ENCODE measurements around the gene RND2.
"Not testable (repeated sequence)": the region's sequence is repeated elsewhere in the genome, so short reads cannot be mapped to it uniquely, and the experiment has no call there.

RND2 gene, protein sequence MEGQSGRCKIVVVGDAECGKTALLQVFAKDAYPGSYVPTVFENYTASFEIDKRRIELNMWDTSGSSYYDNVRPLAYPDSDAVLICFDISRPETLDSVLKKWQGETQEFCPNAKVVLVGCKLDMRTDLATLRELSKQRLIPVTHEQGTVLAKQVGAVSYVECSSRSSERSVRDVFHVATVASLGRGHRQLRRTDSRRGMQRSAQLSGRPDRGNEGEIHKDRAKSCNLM

GRCh38 chr17:43024407-43025289, at the start of gene RND2:
Gene RND2 (plus strand): TSS chr17:43025231. CDS start chr17:43025348, 117 bp downstream.
- no peaks in the 10 kb centered on the region for H3K79me2 ChIP-seq
- peak; percentile 82 for TF ChIP-seq CTCF (IDR thresholded peaks at IDR 0.05)
- peak within 1 kb of the TSS; percentile 99 for H3K4me2 ChIP-seq (ENCODE audit: low read length)
- H3K27ac ChIP-seq, result peak within 1 kb of the TSS; percentile 73
- peak within 1 kb of the TSS; percentile 95 for H2AFZ ChIP-seq
- no peak within 1 kb of the TSS for H3K9ac ChIP-seq
- H3K27me3 ChIP-seq (ENCODE audit: control insufficient read depth, insufficient read depth, low read length), result no peaks in the 10 kb centered on the region
- no peaks in the 10 kb centered on the region for H3K4me1 ChIP-seq
- no peaks in the 10 kb centered on the region for H3K9me3 ChIP-seq (ENCODE audit: control insufficient read depth, low read length)
- H3K4me3 ChIP-seq (ENCODE audit: low read depth, low read length), result peak within 1 kb of the TSS; percentile 83
- no peaks in the 10 kb centered on the region for H3K36me3 ChIP-seq (ENCODE audit: control insufficient read depth, insufficient read depth, low read length)

- H3K36me3 ChIP-seq (ENCODE audit: control insufficient read depth, insufficient read depth, low read length), result no peaks in the 10 kb centered on the region
- H3K9me3 ChIP-seq (ENCODE audit: control insufficient read depth, low read length), result no peaks in the 10 kb centered on the region
- no peak overlapping the region for H3K27ac ChIP-seq
- no peak overlapping the region for H2AFZ ChIP-seq
- H3K27me3 ChIP-seq (ENCODE audit: control insufficient read depth, insufficient read depth, low read length), result no peaks in the 10 kb centered on the region
- no peak overlapping the region for H3K9ac ChIP-seq
- no peak overlapping the region for H3K4me3 ChIP-seq (ENCODE audit: low read depth, low read length)
- no peaks in the 10 kb centered on the region for H3K79me2 ChIP-seq
- H3K4me1 ChIP-seq, result no peaks in the 10 kb centered on the region
- H3K4me2 ChIP-seq (ENCODE audit: low read length), result no peak overlapping the region
- TF ChIP-seq CTCF (IDR thresholded peaks at IDR 0.05), result no peak
Measured at GRCh38 chr17:42975265-42975664, 49.8 kb upstream of the RND2 start.

DNA sequence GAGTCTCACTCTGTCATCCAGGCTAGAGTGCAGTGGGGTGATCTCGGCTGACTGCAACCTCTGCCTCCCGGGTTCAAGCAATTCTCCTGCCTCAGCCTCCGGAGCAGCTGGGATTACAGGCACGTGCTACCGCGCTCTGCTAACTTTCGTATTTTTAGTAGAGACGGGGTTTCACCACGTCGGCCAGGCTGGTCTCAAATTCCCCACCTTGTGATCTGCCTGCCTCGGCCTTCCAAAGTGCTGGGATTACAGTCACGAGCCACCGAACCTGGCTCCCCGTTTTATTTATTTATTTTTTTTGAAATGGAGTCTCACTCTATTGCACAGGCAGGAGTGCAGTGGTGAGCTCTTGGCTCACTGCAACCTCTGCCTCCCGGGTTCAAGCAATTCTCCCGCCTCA, 49.3 kb upstream of the RND2 start:
- not testable (repeated sequence) for H3K9ac ChIP-seq; H3K27me3 ChIP-seq (ENCODE audit: control insufficient read depth, insufficient read depth, low read length); H3K36me3 ChIP-seq (ENCODE audit: control insufficient read depth, insufficient read depth, low read length)

GRCh38 chr17:42979511-42980273, 45.3 kb upstream of the RND2 start, which contains the start of gene PTGES3L:
Gene PTGES3L (minus strand): TSS chr17:42980080. CDS start chr17:42980053, 27 bp downstream.
- peak within 1 kb of the TSS; percentile 85 for H3K27ac ChIP-seq
- peaks cover 3% of the 10 kb centered on the region for H3K4me1 ChIP-seq
- H3K9ac ChIP-seq, result peak within 1 kb of the TSS; percentile 64
- H3K79me2 ChIP-seq, result peaks cover 28% of the 10 kb centered on the region
- H3K9me3 ChIP-seq (ENCODE audit: control insufficient read depth, low read length), result no peaks in the 10 kb centered on the region
- no peaks in the 10 kb centered on the region for H3K27me3 ChIP-seq (ENCODE audit: control insufficient read depth, insufficient read depth, low read length)
- peak within 1 kb of the TSS; percentile 93 for H3K4me3 ChIP-seq (ENCODE audit: low read depth, low read length)
- H3K36me3 ChIP-seq (ENCODE audit: control insufficient read depth, insufficient read depth, low read length), result no peaks in the 10 kb centered on the region
- H2AFZ ChIP-seq, result peak within 1 kb of the TSS; percentile 93
- no peak for TF ChIP-seq CTCF (IDR thresholded peaks at IDR 0.05)
- H3K4me2 ChIP-seq (ENCODE audit: low read length), result peak within 1 kb of the TSS; percentile 99

More for the DNA sequence above, 49.3 kb upstream of the RND2 start:
- not testable (repeated sequence) for H3K27ac ChIP-seq; H3K79me2 ChIP-seq; H3K4me3 ChIP-seq (ENCODE audit: low read depth, low read length); H3K9me3 ChIP-seq (ENCODE audit: control insufficient read depth, low read length); H2AFZ ChIP-seq; H3K4me1 ChIP-seq; H3K4me2 ChIP-seq (ENCODE audit: low read length)

All from parathyroid adenoma (tissue), 2 donors.